H1 (cell line): ENCODE results near the gene RELCH.

Experiments
- CBX5 ChIP-seq: fragments of 300-800, 300-1000 bp; sonication (generic); IDR thresholded peaks from 2 replicates; pipeline ENCODE4 v1.7.1; 2016; ENCODE audit warnings: antibody characterized with exemption, low read length, low read depth
- CHD2 ChIP-seq: IDR thresholded peaks from 2 replicates; pipeline ENCODE4 v1.6.1; 2012; ENCODE audit warnings: low read length, improper control_type of control experiment
- CTCF ChIP-seq, 3 experiments: IDR thresholded peaks; 1 replicate in 2 of 3; 2 replicates in 1 of 3; pipeline versions ENCODE4 v1.5.1 to v1.6.1; 2011; ENCODE audit warnings: low read length in 3 of 3, mild to moderate bottlenecking in 3 of 3, inconsistent platforms in 2 of 3, low read depth in 1 of 3, moderate library complexity in 1 of 3; ENCODE audit not compliant: insufficient read depth in 1 of 3; ENCODE audit errors: control extremely low read depth in 1 of 3
- EZH2 ChIP-seq: fragments of 200-600 bp; sonication (generic); IDR thresholded peaks from 2 replicates; pipeline ENCODE4 v1.7.1; 2012; ENCODE audit warnings: low read depth, mild to moderate bottlenecking, moderate library complexity, low read length, inconsistent platforms; ENCODE audit not compliant: severe bottlenecking
- JUN ChIP-seq: IDR thresholded peaks from 2 replicates; pipeline ENCODE4 v1.6.1; 2011; ENCODE audit warnings: low read depth, mild to moderate bottlenecking, improper control_type of control experiment, low read length

- TF ChIP-seq CTCF (IDR thresholded peaks at IDR 0.05; ENCODE audit: control extremely low read depth in 1 of 3, insufficient read depth in 1 of 3, low read depth in 1 of 3, low read length in 3 of 3) (peak in 1 of 3 experiments; percentile 21; a peak in 1 of 4 replicates), CHD2 (no peak), EZH2 (no peak), CBX5 (no peak), JUN (no peak)
Measured at GRCh38 chr18:62245699-62246098, 58.6 kb downstream of the RELCH start.
